HL-60 (cell line): ENCODE results near the gene MTR.

Experiments used
- DNase-seq, 2 experiments: peaks; one replicate each; pipeline ENCODE4 v3.0.0-alpha.2; 2010 to 2020; ENCODE audit warnings: low read depth in 1 of 2, low spot score in 1 of 2
- H3K27ac ChIP-seq: fragments of 250-450 bp; sonication (Bioruptor Pico); replicated peaks from 2 replicates; pipeline ENCODE4 v1.5.1; 2020; ENCODE audit warnings: mild to moderate bottlenecking, moderate library complexity
- H3K27me3 ChIP-seq: fragments of 250-450 bp; sonication (Bioruptor Pico); 2 replicates; pipeline ENCODE4 v1.5.1; 2021; ENCODE audit warnings: mild to moderate bottlenecking, moderate library complexity; ENCODE audit not compliant: insufficient read depth, poor library complexity, severe bottlenecking
- H3K4me3 ChIP-seq: replicated peaks from 2 replicates; pipeline ENCODE4 v1.5.1; 2011; ENCODE audit warnings: mild to moderate bottlenecking, control low read depth, low read length; ENCODE audit not compliant: insufficient read depth
- CTCF ChIP-seq: IDR thresholded peaks from one replicate; pipeline ENCODE4 v1.5.1; 2011; ENCODE audit warnings: low read length, control low read depth, inconsistent platforms; ENCODE audit not compliant: insufficient read depth
- GABPA ChIP-seq: IDR thresholded peaks from 2 replicates; pipeline ENCODE4 v1.6.1; 2012; ENCODE audit warnings: low read depth
- POLR2AphosphoS5 ChIP-seq: IDR thresholded peaks from 2 replicates; pipeline ENCODE4 v1.6.1; 2012; ENCODE audit warnings: low read depth
- REST ChIP-seq: IDR thresholded peaks from 2 replicates; pipeline ENCODE4 v1.6.1; 2012; ENCODE audit warnings: low read depth; ENCODE audit not compliant: insufficient replicate concordance
- SPI1 ChIP-seq: IDR thresholded peaks from 2 replicates; pipeline ENCODE4 v1.6.1; 2012; ENCODE audit warnings: low read depth, mild to moderate bottlenecking, borderline replicate concordance

Gene MTR

DNA sequence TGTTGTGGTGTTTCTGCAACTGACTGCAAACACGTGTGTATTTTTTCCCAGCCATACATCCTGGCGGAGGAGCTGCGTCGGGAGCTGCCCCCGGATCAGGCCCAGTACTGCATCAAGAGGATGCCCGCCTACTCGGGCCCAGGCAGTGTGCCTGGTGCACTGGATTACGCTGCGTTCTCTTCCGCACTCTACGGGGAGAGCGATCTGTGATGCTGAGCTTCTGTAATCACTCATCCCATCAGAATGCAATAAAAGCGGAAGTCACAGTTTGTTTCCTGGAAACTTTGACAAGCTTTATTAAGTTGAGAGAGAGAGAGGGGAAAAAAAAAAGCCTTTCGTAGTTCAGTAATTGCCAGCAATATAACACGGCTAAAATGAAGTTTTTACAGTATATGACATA, 32.7 kb upstream of the MTR start:
- peak in 1 of 2 experiments; percentile 68 for DNase-seq
- H3K27me3 ChIP-seq = no peaks in the 10 kb centered on the region

DNA sequence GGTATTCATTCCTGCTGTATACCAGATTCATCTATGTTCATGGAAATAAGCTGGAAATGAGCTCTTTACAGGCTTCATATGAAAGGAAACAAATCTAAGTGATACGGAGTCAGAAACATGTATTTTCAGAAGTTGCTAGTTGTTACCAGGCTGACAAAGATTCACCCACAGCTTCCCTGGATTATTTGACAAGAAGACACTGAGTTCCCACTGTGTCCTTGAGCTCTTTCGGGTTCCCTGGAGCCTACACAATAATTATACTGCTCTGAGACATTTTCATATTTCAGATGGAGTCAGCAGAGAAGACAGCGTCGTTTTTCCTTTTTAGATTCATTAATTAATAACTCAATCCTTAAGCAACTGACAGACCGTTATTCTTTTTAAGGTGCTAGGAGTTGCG, 29.3 kb upstream of the MTR start:
- H3K27ac ChIP-seq = no peak overlapping the region
- no peaks in the 10 kb centered on the region for H3K27me3 ChIP-seq
- TF ChIP-seq REST = no peak
- H3K4me3 ChIP-seq = no peak overlapping the region
- DNase-seq = no peak

More for the DNA sequence above, 32.7 kb upstream of the MTR start:
- Histone ChIP-seq H3K27ac (no peak overlapping the region), H3K4me3 (no peak overlapping the region)
- no peak for TF ChIP-seq CTCF
- TF ChIP-seq GABPA = no peak
- TF ChIP-seq SPI1 = peak; percentile 82
- TF ChIP-seq POLR2AphosphoS5 = no peak
- TF ChIP-seq REST = no peak

DNA sequence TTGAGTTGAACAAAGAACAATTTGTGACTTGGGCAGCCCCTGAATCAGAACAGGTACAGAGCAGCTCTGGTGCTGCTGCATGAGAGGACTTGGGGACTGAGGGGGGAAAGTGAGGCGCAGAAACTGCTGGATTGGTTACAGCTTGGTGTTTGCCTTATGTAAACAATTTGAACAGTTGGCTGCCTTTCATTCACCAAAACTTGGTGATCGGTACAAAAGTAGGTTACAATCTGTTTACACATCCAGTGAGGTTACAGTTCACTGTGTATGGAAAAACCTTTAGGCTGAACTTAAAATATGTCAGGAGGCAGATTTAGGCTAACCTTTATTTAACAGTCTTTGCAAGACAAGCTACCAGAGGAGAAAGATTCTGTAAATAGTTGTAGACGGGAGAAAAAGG, 28.6 kb upstream of the MTR start:
- TF ChIP-seq SPI1 (no peak), CTCF (no peak), GABPA (no peak), REST (no peak), POLR2AphosphoS5 (no peak)
- Histone ChIP-seq H3K4me3 (no peak overlapping the region), H3K27me3 (no peaks in the 10 kb centered on the region), H3K27ac (no peak overlapping the region)
- DNase-seq = no peak

DNA sequence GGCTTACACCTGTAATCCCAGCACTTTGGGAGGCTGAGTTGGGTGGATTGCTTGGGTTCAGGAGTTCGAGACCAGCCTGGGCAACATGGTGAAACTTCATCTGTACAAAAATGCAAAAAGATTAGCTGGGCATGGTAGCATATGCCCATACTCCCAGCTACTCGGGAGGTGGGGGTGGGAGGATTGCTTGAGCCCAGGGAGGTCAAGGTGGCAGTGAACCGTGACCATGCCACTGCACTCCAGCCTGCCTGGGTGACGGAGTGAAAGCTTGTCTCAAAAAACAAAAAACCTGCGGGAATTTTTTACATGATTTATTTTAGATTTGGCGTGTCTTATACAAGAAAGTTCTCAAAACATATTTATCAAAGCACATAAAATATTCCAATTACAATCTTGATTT, 27.8 kb upstream of the MTR start:
- no peak overlapping the region for H3K4me3 ChIP-seq
- H3K27ac ChIP-seq = no peak overlapping the region
- DNase-seq = no peak
- no peak for TF ChIP-seq REST
- no peak for TF ChIP-seq SPI1
- no peak for TF ChIP-seq GABPA
- TF ChIP-seq POLR2AphosphoS5 = no peak
- TF ChIP-seq CTCF = no peak
- H3K27me3 ChIP-seq = no peaks in the 10 kb centered on the region
